GM21717 (cell line): ENCODE data around the gene PCSK6.
"Not testable (repeated sequence)": the region's sequence is repeated elsewhere in the genome, so short reads cannot be mapped to it uniquely, and the experiment has no call there.

Experiments
- ATAC-seq: cut with Tn5 transposase; IDR thresholded peaks from one replicate; pipeline ENCODE4 v1.9.1; 2021; ENCODE audit warnings: mild to moderate bottlenecking, moderate library complexity; ENCODE audit not compliant: unreplicated experiment

Gene PCSK6

GRCh38 chr15:101463696-101464095, 25.8 kb downstream of the PCSK6 start:
- ATAC-seq = not testable (repeated sequence)

- no peak for ATAC-seq
These were observed 26.2 kb downstream of the PCSK6 start for GRCh38 chr15:101463270-101463669.

- no peak for ATAC-seq
These were observed 28.4 kb downstream of the PCSK6 start for GRCh38 chr15:101461097-101461496.

GRCh38 chr15:101459579-101460300, 29.8 kb downstream of the PCSK6 start:
- ATAC-seq = no peak

- ATAC-seq = no peak
These were observed 30.5 kb downstream of the PCSK6 start for GRCh38 chr15:101458908-101459578.

- ATAC-seq = no peak
These were observed 31.2 kb downstream of the PCSK6 start for GRCh38 chr15:101458158-101458900.

- no peak for ATAC-seq
These were observed 31.8 kb downstream of the PCSK6 start for GRCh38 chr15:101457696-101458095.

- no peak for ATAC-seq
These were observed 33.3 kb downstream of the PCSK6 start for GRCh38 chr15:101456057-101456739.

- ATAC-seq = no peak
These were observed 34.0 kb downstream of the PCSK6 start for GRCh38 chr15:101455291-101456025.

GRCh38 chr15:101454781-101455180, 34.7 kb downstream of the PCSK6 start:
- ATAC-seq = not testable (repeated sequence)

GRCh38 chr15:101454365-101454764, 35.1 kb downstream of the PCSK6 start:
- ATAC-seq = no peak

- ATAC-seq = no peak
These were observed 36.1 kb downstream of the PCSK6 start for GRCh38 chr15:101453123-101454120.

- ATAC-seq = no peak
These were observed 36.9 kb downstream of the PCSK6 start for GRCh38 chr15:101452572-101452971.

- ATAC-seq = no peak
These were observed 37.7 kb downstream of the PCSK6 start for GRCh38 chr15:101451846-101452245.

GRCh38 chr15:101451266-101451799, 38.2 kb downstream of the PCSK6 start:
- no peak for ATAC-seq

- no peak for ATAC-seq
These were observed 38.9 kb downstream of the PCSK6 start for GRCh38 chr15:101450403-101451265.

GRCh38 chr15:101449471-101450402, 39.8 kb downstream of the PCSK6 start:
- no peak for ATAC-seq
